ENCODE data around the gene MAP9. TPM values are rescaled to one million over a fixed set of nuclear protein-coding genes. Genes with fewer than 3 reads are reported as not detected.

MAP9 gene
- total RNA-seq, 5 donors from 2014 or later (not counting 1 experiment from before 2014, with no cell fraction given) = 5.1 to 17.3 (median 6.6) TPM

DNA sequence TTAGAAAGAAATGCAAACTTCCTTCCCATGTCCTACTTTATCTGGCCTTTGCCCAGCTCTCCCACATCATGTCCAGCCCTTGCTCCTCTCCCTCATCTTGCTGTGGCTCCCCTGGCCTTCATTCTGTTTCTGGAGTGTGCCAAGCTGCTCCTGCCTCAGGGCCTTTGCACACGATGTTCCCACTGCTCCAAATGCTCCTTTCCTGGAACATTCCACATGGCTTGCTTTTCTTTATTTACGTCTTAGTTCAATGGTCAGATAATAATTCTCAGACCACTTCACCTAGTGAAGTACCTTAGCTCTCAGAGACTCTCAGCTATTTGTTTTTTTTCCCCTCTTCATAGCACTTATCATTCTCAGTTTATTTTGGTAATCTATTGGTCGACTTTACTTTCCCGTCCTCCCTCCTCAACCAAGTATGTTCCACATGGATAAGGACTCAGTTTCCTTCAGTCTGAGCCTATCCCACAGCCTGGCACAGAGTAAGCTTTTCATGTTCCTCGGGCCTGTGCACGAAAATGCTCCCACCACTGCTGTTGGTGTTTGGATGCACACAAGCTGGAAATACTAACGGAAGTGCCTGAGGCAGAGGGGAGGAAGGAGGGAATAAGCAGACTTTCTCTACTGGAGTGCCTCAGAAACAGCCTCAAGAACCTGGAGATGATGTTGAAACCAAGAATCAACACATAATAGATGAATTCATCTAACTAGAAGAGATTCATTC, 23.4 kb upstream of the MAP9 start:
- ChIA-PET POLR2A (no interaction called here), CTCF (no interaction called here)
- Histone ChIP-seq H3K9me3 (no peaks in the 10 kb centered on the region), H3K4me1 (ENCODE audit: control insufficient read depth in 1 of 2, extremely low read depth in 1 of 2, insufficient read depth in 2 of 2, low read length in 2 of 2) (no peaks in the 10 kb centered on the region), H3K27me3 (replicated peaks in 1 of 2; ENCODE audit: control insufficient read depth in 2 of 2, extremely low read depth in 1 of 2, insufficient read depth in 2 of 2, low read length in 1 of 2) (peaks cover 0 to 6% of the 10 kb centered on the region in 2 experiments), H3K4me3 (ENCODE audit: control insufficient read depth in 1 of 2, extremely low read depth in 1 of 2, low read length in 1 of 2) (no peak overlapping the region), H3K27ac (ENCODE audit: low read length) (no peak overlapping the region), H3K36me3 (ENCODE audit: control insufficient read depth in 2 of 2, extremely low read depth in 1 of 2, insufficient read depth in 1 of 2, low read length in 1 of 2) (no peaks in the 10 kb centered on the region)
- Mint-ChIP-seq H3K4me3 (no peak overlapping the region), H3K36me3 (no peaks in the 10 kb centered on the region), H3K27me3 (peaks cover 10 to 14% of the 10 kb centered on the region in 2 donors), H3K9me3 (no peaks in the 10 kb centered on the region), H3K4me1 (no peaks in the 10 kb centered on the region), H3K27ac (no peak overlapping the region)
- DNase-seq (no peak), ATAC-seq (replicated peaks in 1 of 4) (no peak)
- WGBS (ENCODE audit: insufficient coverage) = 49% methylated on average over 3 of the region's 7 CpGs

- Histone ChIP-seq H3K27ac (ENCODE audit: low read length) (no peak overlapping the region), H3K27me3 (replicated peaks in 1 of 2; ENCODE audit: control insufficient read depth in 2 of 2, extremely low read depth in 1 of 2, insufficient read depth in 2 of 2, low read length in 1 of 2) (peaks cover 0 to 6% of the 10 kb centered on the region in 2 experiments), H3K4me1 (ENCODE audit: control insufficient read depth in 1 of 2, extremely low read depth in 1 of 2, insufficient read depth in 2 of 2, low read length in 2 of 2) (no peaks in the 10 kb centered on the region), H3K36me3 (ENCODE audit: control insufficient read depth in 2 of 2, extremely low read depth in 1 of 2, insufficient read depth in 1 of 2, low read length in 1 of 2) (no peaks in the 10 kb centered on the region), H3K9me3 (no peaks in the 10 kb centered on the region), H3K4me3 (ENCODE audit: control insufficient read depth in 1 of 2, extremely low read depth in 1 of 2, low read length in 1 of 2) (no peak overlapping the region)
- WGBS (ENCODE audit: insufficient coverage) = 80% methylated on average over 6 of the region's 8 CpGs
- H3K9me3 Mint-ChIP-seq = no peaks in the 10 kb centered on the region
- H3K4me3 Mint-ChIP-seq = no peak overlapping the region
- ChIA-PET POLR2A (no interaction called here), CTCF (no interaction called here)
- DNase-seq (no peak), ATAC-seq (replicated peaks in 1 of 4) (no peak)
- no peak overlapping the region for H3K27ac Mint-ChIP-seq
- no peaks in the 10 kb centered on the region for H3K36me3 Mint-ChIP-seq
- H3K4me1 Mint-ChIP-seq = no peaks in the 10 kb centered on the region
- H3K27me3 Mint-ChIP-seq = peaks cover 7 to 10% of the 10 kb centered on the region in 2 donors
Measured at GRCh38 chr4:155392481-155393184, 15.9 kb upstream of the MAP9 start.

- H3K27me3 Mint-ChIP-seq = peaks cover 3 to 6% of the 10 kb centered on the region in 2 donors
- Histone ChIP-seq H3K27ac (ENCODE audit: low read length) (no peak overlapping the region), H3K4me3 (ENCODE audit: control insufficient read depth in 1 of 2, extremely low read depth in 1 of 2, low read length in 1 of 2) (no peak overlapping the region), H3K36me3 (ENCODE audit: control insufficient read depth in 2 of 2, extremely low read depth in 1 of 2, insufficient read depth in 1 of 2, low read length in 1 of 2) (no peaks in the 10 kb centered on the region), H3K27me3 (replicated peaks in 1 of 2; ENCODE audit: control insufficient read depth in 2 of 2, extremely low read depth in 1 of 2, insufficient read depth in 2 of 2, low read length in 1 of 2) (peaks cover 0 to 6% of the 10 kb centered on the region in 2 experiments), H3K9me3 (no peaks in the 10 kb centered on the region), H3K4me1 (ENCODE audit: control insufficient read depth in 1 of 2, extremely low read depth in 1 of 2, insufficient read depth in 2 of 2, low read length in 2 of 2) (no peaks in the 10 kb centered on the region)
- no peak for ATAC-seq (replicated peaks in 1 of 4)
- no peaks in the 10 kb centered on the region for H3K4me1 Mint-ChIP-seq
- H3K4me3 Mint-ChIP-seq = no peak overlapping the region
- no peaks in the 10 kb centered on the region for H3K9me3 Mint-ChIP-seq
- POLR2A ChIA-PET = no interaction called here
- no peak for DNase-seq
- CTCF ChIA-PET = no interaction called here
- no peaks in the 10 kb centered on the region for H3K36me3 Mint-ChIP-seq
- no peak overlapping the region for H3K27ac Mint-ChIP-seq
Measured at GRCh38 chr4:155391932-155392331, 15.2 kb upstream of the MAP9 start.

GRCh38 chr4:155388162-155388561, 11.4 kb upstream of the MAP9 start:
- no peak overlapping the region for H3K27ac ChIP-seq (ENCODE audit: low read length)
- H3K9me3 Mint-ChIP-seq = no peaks in the 10 kb centered on the region
- WGBS (ENCODE audit: insufficient coverage) = 72% methylated on average over 5 of the region's 5 CpGs
- H3K4me1 ChIP-seq (ENCODE audit: control insufficient read depth in 1 of 2, extremely low read depth in 1 of 2, insufficient read depth in 2 of 2, low read length in 2 of 2) = no peaks in the 10 kb centered on the region
- ChIA-PET CTCF (interaction anchor here in 1 of 2 donors (1.6 kb wide), 1 partner anchor 13 kb away, joined by 3 read pairs; no protein-coding TSS in a partner anchor), POLR2A (no interaction called here)
- ATAC-seq (replicated peaks in 1 of 4) = no peak
- H3K4me3 Mint-ChIP-seq = no peak overlapping the region
- DNase-seq = no peak
- H3K9me3 ChIP-seq = no peaks in the 10 kb centered on the region
- H3K4me3 ChIP-seq (ENCODE audit: control insufficient read depth in 1 of 2, extremely low read depth in 1 of 2, low read length in 1 of 2) = no peak overlapping the region
- peaks cover 0 to 6% of the 10 kb centered on the region in 2 donors for H3K27me3 Mint-ChIP-seq
- no peaks in the 10 kb centered on the region for H3K36me3 Mint-ChIP-seq
- peaks cover 0 to 6% of the 10 kb centered on the region in 2 experiments for H3K27me3 ChIP-seq (replicated peaks in 1 of 2; ENCODE audit: control insufficient read depth in 2 of 2, extremely low read depth in 1 of 2, insufficient read depth in 2 of 2, low read length in 1 of 2)
- no peaks in the 10 kb centered on the region for H3K4me1 Mint-ChIP-seq
- no peaks in the 10 kb centered on the region for H3K36me3 ChIP-seq (ENCODE audit: control insufficient read depth in 2 of 2, extremely low read depth in 1 of 2, insufficient read depth in 1 of 2, low read length in 1 of 2)
- H3K27ac Mint-ChIP-seq = no peak overlapping the region

- Mint-ChIP-seq H3K36me3 (no peaks in the 10 kb centered on the region), H3K27ac (no peak overlapping the region), H3K4me1 (no peaks in the 10 kb centered on the region), H3K27me3 (peaks cover 0 to 6% of the 10 kb centered on the region in 2 donors), H3K4me3 (no peak overlapping the region), H3K9me3 (no peaks in the 10 kb centered on the region)
- Histone ChIP-seq H3K9me3 (no peaks in the 10 kb centered on the region), H3K36me3 (ENCODE audit: control insufficient read depth in 2 of 2, extremely low read depth in 1 of 2, insufficient read depth in 1 of 2, low read length in 1 of 2) (no peaks in the 10 kb centered on the region), H3K4me3 (ENCODE audit: control insufficient read depth in 1 of 2, extremely low read depth in 1 of 2, low read length in 1 of 2) (no peak overlapping the region), H3K27ac (ENCODE audit: low read length) (no peak overlapping the region), H3K4me1 (ENCODE audit: control insufficient read depth in 1 of 2, extremely low read depth in 1 of 2, insufficient read depth in 2 of 2, low read length in 2 of 2) (no peaks in the 10 kb centered on the region), H3K27me3 (replicated peaks in 1 of 2; ENCODE audit: control insufficient read depth in 2 of 2, extremely low read depth in 1 of 2, insufficient read depth in 2 of 2, low read length in 1 of 2) (peaks cover 3 to 6% of the 10 kb centered on the region in 2 experiments)
- ATAC-seq (replicated peaks in 1 of 4) = no peak
- 61% methylated on average over 4 of the region's 4 CpGs for WGBS (ENCODE audit: insufficient coverage)
- CTCF ChIA-PET = no interaction called here
- POLR2A ChIA-PET = no interaction called here
- no peak for DNase-seq
Measured at GRCh38 chr4:155383541-155383940, 6.8 kb upstream of the MAP9 start.

DNA sequence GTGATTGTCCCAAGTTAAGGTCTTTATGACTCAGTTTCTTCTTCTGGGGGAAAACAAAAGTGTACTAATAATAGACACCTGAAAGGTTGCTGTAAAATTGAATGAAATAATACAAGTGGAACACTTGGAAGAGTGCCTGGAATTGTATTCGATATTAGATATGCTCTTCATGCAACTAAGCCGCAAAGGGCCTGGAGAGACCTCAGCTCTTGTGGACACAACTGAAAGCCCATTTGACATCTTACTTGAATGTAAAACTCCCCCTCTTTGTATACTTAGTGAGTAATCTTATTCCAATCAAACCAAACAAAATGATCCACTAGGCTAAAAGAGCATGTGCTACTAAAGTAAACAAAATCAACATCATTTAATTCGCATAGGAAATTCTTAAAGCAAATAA, 511 bp upstream of the MAP9 start:
- ChIA-PET CTCF (interaction anchor here in 1 of 2 donors (1.0 kb wide), 1 partner anchor 827 kb away, joined by 4 read pairs; the partner anchor contains the start of gene PLRG1), POLR2A (no interaction called here)
- peak overlapping the region; percentile 86 to 90 (median 90) for H3K4me3 Mint-ChIP-seq
- peaks cover 6 to 21% (median 18%) of the 10 kb centered on the region in 3 donors for H3K4me1 Mint-ChIP-seq
- no peaks in the 10 kb centered on the region for H3K27me3 Mint-ChIP-seq
- H3K27ac Mint-ChIP-seq = peak overlapping the region; percentile 87 to 89
- no peaks in the 10 kb centered on the region for H3K9me3 Mint-ChIP-seq
- Histone ChIP-seq H3K4me1 (ENCODE audit: control insufficient read depth in 1 of 2, extremely low read depth in 1 of 2, insufficient read depth in 2 of 2, low read length in 2 of 2) (peaks cover 0 to 6% of the 10 kb centered on the region in 2 experiments), H3K36me3 (ENCODE audit: control insufficient read depth in 2 of 2, extremely low read depth in 1 of 2, insufficient read depth in 1 of 2, low read length in 1 of 2) (peaks cover 0 to 4% of the 10 kb centered on the region in 2 donors), H3K4me3 (ENCODE audit: control insufficient read depth in 1 of 2, extremely low read depth in 1 of 2, low read length in 1 of 2) (peak overlapping the region in 1 of 2 donors; percentile 94), H3K27me3 (replicated peaks in 1 of 2; ENCODE audit: control insufficient read depth in 2 of 2, extremely low read depth in 1 of 2, insufficient read depth in 2 of 2, low read length in 1 of 2) (peaks cover 0 to 3% of the 10 kb centered on the region in 2 experiments), H3K9me3 (no peaks in the 10 kb centered on the region), H3K27ac (ENCODE audit: low read length) (peak overlapping the region; percentile 89)
- no CpG with 5 or more reads among the region's 3 CpGs for WGBS (ENCODE audit: insufficient coverage)
- ATAC-seq (replicated peaks in 1 of 4) (no peak), DNase-seq (no peak)
- peaks cover 3% of the 10 kb centered on the region for H3K36me3 Mint-ChIP-seq
